NOMO-1 treated with DMSO at 0.1 percent for 48 hours (cell line): ENCODE measurements around the gene CCN6.
"Not testable (repeated sequence)": the region's sequence is repeated elsewhere in the genome, so short reads cannot be mapped to it uniquely, and the experiment has no call there.

ENCODE experiments used
- DNase-seq: peaks from one replicate; lab custom pipeline; 2025; ENCODE audit not compliant: unreplicated experiment; lab: John Stamatoyannopoulos, UW

The CCN6 gene

GRCh38 chr6:112029045-112029822 is 24.7 kb upstream of the CCN6 start:
- DNase-seq = peak; percentile 41

DNA sequence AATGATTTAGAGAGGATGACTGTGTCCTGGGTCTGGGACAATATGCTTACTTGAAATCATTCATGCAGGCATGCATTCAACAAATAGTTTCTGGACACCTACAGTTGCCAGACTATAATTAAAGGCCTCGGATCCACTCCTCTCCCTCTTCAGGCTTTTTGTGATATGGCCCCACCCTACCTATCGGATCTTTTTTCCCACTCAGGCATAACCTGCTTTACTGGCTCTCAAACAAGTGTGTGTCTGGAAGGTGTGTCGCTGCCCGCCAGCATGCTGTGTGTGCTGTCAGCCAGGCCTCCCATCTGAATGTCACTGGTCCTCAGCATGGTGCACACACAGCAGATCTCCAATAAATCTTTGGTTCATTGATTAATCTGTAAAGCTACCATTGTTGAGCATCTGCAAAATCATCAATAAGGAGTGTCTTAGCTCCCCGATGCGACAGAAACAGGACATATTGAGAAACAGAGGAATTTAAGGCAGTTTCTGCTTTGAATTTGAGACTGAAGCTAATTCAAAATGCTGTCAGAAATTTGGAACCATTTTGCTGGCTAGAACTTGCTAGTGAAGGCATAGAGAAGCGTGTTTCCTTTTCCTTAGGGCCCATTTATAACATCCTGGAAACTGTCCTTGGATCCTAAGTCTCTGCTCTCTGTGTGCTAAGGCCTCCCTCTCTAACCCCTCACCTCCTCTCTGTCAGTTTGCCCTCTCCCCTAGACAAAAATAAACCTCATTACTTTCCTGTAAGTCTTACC is 23.5 kb upstream of the CCN6 start:
- no peak for DNase-seq

DNA sequence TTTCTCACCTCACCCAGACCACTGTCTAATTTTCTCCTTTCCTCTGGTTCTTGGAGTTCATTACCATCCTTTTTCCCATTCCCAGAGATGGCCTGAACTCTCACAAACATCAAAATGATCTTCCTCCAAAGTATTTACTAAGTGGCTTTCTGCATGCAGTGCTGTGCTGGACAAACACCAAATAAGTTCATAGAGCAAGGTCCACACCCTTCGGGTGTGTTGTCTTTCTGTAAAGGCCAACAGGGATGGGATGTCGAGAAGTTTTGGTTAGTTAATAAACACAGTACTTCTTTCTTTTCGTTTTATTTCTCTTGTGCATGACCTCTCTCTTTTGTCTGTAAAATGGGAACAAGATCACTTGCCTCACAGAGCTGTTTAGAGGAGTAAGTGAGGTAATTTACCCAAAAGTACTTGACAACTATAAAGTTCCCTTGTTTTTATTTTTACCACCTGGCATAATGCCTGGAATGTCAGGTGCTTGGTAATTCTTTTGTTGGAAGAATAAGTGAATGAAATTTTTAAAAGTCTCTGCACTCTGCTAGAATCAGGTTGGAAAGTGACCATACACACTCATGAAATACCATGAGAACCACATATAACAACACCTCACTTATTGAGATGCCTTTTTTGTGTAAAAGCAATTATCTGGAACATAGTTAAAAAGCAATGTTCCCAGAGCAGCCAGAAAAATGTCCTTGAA is 22.8 kb upstream of the CCN6 start:
- no peak for DNase-seq

DNA sequence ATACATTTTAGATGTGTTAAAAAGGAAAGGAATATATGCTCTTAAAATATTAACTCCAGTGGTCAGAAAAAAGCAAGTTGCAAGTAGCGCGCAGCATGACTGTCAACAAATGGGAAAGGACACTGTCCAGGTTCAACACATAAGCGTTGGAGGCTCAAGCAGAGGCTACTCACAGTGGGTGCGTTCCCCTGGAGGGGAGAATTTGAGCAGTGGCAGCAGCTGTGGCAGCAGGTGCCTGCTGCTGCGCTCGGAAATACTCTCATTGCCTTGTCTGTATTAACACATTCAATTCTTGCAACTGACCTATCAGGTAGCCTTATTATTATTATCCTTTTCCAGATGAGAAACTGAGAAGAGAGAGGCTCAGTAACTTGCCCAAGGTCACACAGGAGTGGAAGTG is 21.9 kb upstream of the CCN6 start:
- DNase-seq = no peak

- no peak for DNase-seq
These were observed 21.2 kb upstream of the CCN6 start for GRCh38 chr6:112032728-112033127.

DNA sequence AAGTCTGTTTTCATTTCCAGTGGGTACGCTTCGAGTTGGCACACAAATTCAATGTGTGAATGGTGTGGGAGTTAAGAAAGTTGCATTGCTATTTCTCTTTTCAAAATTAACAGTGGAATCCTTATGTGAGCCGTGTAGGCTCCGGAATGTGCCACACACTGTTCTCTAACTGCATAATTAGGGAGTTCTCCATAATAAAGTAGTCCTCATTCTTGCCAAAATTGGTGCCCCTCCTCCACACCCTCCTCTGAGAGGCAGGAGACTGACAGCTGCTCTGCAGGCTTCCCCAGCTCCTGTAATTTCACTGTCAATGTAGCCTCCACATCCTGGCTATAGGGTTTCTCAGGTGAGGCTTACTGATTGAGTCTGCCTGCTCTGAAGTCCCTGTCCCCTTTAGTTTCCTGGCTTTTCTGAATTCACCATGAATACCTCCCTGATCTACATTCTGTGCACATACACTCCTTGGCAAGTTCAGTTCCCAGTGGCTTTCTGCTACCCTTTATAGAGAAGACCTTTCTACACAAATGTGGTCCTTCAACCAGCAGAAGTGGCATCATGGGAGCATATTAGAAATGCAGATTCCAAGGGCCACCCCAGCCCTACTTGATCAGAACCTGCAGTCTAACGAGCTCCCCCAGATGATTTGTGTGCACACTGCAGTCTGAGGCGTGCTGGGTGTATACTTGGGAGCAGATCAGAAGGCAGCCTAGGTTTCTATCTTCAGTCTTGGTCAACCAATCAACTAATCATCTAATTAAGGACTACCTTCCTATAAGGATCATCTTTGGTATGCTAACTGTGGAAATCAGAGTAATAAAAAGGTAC is 19.9 kb upstream of the CCN6 start:
- DNase-seq = no peak

DNA sequence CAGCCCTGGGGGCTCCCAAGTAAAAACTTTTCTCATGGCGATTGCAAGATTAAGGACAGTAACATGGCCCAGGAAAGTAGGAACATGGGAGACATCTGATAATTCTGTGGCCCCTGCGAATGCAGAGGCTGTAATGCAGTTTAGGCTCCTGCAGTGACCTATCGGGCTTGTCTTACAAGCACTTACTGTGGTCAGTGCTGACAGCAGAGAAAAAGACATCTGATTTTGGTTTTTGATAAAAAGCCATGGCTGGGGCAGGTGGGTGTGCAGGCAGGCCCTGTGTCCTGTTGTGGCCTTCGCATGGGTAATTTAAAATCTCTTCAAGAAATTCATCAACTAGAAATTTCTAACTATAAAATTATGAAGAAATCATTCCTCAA is 19.3 kb upstream of the CCN6 start:
- DNase-seq = no peak

GRCh38 chr6:112036088-112036637 is 17.7 kb upstream of the CCN6 start:
- no peak for DNase-seq

DNA sequence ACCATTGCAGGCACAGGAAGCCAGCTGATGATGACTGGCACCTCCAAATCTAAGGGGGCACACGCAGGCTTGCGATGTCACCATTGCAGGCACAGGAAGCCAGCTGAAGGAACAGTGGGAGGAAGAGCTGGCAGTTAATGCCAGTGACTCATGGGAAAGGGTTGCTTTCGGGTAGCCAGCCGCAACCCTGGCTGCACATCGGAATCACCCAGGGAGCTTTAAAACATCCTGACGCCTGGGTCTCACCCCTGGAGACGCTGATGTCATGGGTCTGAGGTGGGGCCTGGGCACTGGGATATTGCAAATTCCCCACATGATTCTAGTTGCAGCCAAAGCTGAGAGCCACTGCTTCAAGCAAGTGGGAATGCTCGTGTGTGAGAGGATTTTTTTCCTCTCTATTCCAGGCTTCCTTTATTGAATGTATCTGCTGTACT is 16.1 kb upstream of the CCN6 start:
- DNase-seq = no peak

GRCh38 chr6:112038268-112038667 is 15.6 kb upstream of the CCN6 start:
- DNase-seq = no peak

- DNase-seq = no peak
These were observed 15.0 kb upstream of the CCN6 start for GRCh38 chr6:112038756-112039430.

DNA sequence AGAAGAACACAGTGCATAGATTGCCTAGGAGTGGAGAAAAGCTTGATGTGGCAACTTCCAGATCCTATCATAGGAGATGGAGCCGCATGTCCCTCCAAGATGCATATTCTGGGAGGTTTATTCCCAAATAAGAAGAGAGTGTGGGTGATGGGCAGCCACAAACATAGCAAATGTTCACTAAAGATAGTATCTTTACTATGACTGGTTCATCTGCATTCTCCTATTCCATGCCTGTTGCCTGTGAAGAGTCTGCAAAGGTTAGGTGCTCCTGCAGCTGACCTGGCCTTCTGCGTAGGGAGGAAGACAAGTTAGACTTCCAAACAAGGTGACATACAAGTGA is 14.5 kb upstream of the CCN6 start:
- no peak for DNase-seq

DNA sequence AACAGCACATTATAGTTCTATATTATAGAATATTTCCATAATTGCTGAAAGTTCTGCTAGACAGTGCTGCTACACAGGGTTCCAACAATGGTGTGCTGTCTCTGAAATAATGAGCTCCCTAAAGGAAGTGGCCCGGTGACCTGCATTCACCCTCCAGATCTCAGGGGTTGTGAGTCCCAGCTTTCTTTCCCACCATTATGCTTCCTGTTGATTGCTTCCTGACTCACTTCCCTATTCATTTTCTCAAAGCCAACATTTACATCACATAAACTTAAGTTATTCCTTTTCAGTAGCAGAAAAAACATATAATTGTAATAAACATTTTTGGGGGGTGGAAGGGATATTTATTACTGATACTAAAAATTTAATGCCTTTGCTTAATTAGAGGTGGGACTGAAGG is 12.9 kb upstream of the CCN6 start:
- no peak for DNase-seq

DNA sequence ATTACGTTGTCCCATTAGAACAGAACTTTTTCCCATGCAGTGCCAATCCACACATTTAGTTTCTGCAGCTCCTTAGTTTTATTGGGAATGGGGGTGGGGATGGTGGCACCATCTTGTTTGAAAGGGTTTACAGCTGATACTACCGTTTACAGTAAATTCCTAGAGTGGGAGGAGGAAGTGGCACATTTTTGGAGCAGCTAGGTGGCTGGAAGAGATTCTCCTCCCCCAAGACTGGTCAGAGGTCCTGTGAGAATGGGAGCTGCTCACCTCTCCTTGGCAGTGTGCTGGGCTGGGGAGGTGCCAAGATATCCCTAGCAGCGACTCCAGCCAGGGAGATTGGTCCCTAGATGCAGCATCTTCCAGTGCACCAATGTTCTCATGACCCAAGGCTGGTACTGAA is 12.4 kb upstream of the CCN6 start:
- no peak for DNase-seq

DNA sequence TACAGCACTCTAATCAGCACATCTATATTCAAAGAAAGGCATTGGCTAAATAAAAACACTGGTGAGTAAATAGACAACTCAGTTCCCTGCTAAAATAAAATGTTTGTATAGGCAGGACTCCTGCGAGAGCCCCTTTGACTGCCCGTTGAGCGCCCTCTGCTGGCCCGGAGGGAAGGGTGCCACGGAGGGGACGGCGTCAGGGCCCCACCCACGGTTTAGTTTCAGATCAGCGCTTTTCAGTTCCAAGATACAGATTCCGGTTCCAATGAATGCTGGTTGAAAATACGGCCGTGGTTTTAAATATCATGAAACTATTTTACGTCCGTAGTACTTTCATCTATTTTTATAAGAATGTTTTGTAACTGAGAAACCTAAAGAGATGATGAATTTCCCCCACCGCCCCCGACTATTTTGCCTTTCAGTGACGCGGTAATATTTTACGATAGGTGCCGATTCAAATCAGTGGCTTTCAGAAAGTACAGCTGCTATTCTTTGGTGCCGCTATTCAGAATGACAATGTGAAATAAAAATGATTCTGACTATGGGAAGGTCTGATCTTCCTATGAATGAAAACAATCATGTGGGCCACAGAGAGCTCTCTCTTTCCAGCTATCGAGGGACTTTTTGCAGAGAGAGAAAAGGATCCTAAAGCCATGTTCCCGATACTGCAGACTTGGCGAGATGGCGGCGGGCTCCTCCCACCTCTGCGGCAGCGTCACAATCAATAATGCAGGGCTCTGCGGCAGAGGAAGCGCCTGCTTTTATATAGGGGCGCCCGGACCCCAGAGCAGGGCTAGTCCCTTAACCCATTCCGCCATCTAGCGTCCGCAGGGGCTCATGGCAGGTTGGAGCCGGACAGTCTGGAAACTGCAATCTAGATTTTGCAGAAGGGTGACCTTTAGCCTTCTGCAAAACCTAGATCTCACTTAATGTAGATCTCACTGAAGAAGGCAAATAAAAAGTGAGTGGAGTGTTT is 10.6 kb upstream of the CCN6 start:
- DNase-seq = peak; percentile 84

- no peak for DNase-seq
These were observed 9.7 kb upstream of the CCN6 start for GRCh38 chr6:112044196-112044595.

- DNase-seq = no peak
These were observed 9.0 kb upstream of the CCN6 start for GRCh38 chr6:112044856-112045255.

DNA sequence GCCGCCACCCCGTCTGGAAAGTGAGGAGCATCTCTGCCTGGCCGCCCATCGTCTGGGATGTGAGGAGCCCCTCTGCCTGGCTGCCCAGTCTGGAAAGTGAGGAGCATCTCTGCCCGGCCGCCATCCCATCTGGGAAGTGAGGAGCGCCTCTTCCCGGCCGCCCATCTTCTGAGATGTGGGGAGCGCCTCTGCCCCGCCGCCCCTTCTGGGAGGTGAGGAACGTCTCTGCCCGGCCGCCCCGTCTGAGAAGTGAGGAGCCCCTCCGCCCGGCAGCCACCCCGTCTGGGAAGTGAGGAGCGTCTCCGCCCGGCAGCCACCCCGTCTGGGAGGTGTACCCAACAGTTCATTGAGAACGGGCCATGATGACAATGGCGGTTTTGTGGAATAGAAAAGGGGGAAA is 6.4 kb upstream of the CCN6 start:
- not testable (repeated sequence) for DNase-seq
